Kidney capillary endothelial cell (primary cell): Measurements from ENCODE around the gene SPC24.

ENCODE experiments used
- DNase-seq: peaks from one replicate; pipeline ENCODE4 v3.0.0-alpha.2; 2018; ENCODE audit warnings: low spot score

Gene SPC24

GRCh38 chr19:11155373-11156120 is at the start of gene SPC24:
Gene SPC24, minus strand, starts transcription at chr19:11155782. Its CDS starts 6 bp downstream, at chr19:11155776.
- peak; percentile 99 for DNase-seq

GRCh38 chr19:11204943-11205349 is 49.4 kb upstream of the SPC24 start:
- DNase-seq, result no peak

- DNase-seq, result no peak
Observed at GRCh38 chr19:11204076-11204602, 48.6 kb upstream of the SPC24 start.

- DNase-seq, result peak; percentile 67
Observed at GRCh38 chr19:11203194-11204075, 47.9 kb upstream of the SPC24 start.

GRCh38 chr19:11202488-11203193 is 47.1 kb upstream of the SPC24 start:
- no peak for DNase-seq

GRCh38 chr19:11201791-11202190 is 46.2 kb upstream of the SPC24 start:
- no peak for DNase-seq

GRCh38 chr19:11200931-11201330 is 45.3 kb upstream of the SPC24 start:
- no peak for DNase-seq

GRCh38 chr19:11200015-11200574 is 44.5 kb upstream of the SPC24 start:
- no peak for DNase-seq

- DNase-seq, result no peak
Observed at GRCh38 chr19:11199517-11199916, 43.9 kb upstream of the SPC24 start.

- DNase-seq, result no peak
Observed at GRCh38 chr19:11198769-11199424, 43.3 kb upstream of the SPC24 start.

GRCh38 chr19:11198175-11198534 is 42.6 kb upstream of the SPC24 start:
- DNase-seq, result no peak

- DNase-seq, result peak; percentile 75
Observed at GRCh38 chr19:11197291-11198174, 42.0 kb upstream of the SPC24 start, which contains the start of gene KANK2. Gene KANK2, minus strand, starts transcription at chr19:11197545. Its CDS starts 3,034 bp downstream, at chr19:11194511.

GRCh38 chr19:11196406-11197287 is 41.1 kb upstream of the SPC24 start:
- DNase-seq, result no peak

GRCh38 chr19:11195681-11196080 is 40.1 kb upstream of the SPC24 start:
- DNase-seq, result no peak

GRCh38 chr19:11194656-11195558 is 39.3 kb upstream of the SPC24 start:
- peak; percentile 36 for DNase-seq

- DNase-seq, result no peak
Observed at GRCh38 chr19:11194173-11194572, 38.6 kb upstream of the SPC24 start.

GRCh38 chr19:11192957-11193939 is 37.7 kb upstream of the SPC24 start:
- no peak for DNase-seq
